ENCODE measurements around the gene RABGGTA.

RABGGTA gene, protein sequence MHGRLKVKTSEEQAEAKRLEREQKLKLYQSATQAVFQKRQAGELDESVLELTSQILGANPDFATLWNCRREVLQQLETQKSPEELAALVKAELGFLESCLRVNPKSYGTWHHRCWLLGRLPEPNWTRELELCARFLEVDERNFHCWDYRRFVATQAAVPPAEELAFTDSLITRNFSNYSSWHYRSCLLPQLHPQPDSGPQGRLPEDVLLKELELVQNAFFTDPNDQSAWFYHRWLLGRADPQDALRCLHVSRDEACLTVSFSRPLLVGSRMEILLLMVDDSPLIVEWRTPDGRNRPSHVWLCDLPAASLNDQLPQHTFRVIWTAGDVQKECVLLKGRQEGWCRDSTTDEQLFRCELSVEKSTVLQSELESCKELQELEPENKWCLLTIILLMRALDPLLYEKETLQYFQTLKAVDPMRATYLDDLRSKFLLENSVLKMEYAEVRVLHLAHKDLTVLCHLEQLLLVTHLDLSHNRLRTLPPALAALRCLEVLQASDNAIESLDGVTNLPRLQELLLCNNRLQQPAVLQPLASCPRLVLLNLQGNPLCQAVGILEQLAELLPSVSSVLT

GRCh38 chr14:24271134-24271833 lies at the start of gene RABGGTA:
TSS of gene RABGGTA (minus strand) at chr14:24271597. CDS start at chr14:24271115, 482 bp downstream.
- DNase-seq, result peak; percentile 89 to 91

DNA sequence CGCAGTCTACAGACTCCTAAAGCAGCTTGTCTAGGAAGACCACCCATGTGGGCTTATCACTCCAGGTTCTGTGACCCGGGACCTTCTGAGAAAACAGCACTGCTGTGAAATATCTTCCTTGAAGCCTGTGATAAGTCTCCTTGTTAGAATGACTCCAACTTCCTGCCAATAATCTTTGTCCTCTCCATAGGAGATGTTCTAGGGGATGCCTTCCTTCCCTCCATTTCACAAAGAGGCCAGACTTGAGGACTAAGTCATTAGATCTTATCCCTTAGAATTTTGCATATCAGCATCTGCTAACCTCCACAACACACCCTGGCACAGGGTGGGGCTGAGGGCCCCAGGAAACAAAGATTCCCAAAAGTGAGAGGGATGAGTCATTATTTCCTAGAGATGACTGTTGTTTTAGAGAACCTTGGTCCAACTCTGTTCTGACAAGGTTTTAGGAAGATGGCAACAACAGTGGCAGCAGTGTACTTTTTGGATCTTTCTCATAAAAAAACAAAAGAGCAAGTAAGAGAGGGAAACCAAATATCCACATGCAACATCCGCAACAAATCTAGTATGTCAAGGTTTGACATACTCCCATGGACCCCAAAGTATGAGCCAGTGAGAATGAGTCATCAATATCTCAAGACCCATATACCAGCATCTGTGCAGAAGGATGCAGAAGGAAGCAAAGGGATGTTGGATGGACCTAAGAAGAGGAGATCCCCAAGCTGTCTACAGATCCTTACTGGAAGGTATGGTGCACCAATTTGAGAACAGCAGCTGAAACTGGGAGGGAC lies 45.9 kb upstream of the RABGGTA start:
- peak in 1 of 2 experiments; percentile 18 for DNase-seq

DNA sequence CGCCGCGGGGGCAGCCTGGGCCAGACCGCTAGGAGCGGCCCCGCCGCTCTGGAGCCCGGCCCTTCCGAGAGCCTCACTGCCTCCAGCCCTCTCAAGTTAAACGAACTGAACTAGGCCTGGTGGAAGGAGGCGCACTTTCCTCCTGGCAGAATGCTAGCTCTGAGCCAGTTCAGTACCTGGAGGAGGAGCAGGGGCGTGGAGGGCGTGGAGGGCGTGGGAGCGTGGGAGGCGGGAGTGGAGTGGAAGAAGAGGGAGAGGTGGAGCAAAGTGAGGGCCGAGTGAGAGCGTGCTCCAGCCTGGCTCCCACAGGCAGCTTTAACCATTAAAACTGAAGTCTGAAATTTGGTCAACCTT lies 45.2 kb upstream of the RABGGTA start:
- no peak for DNase-seq

DNA sequence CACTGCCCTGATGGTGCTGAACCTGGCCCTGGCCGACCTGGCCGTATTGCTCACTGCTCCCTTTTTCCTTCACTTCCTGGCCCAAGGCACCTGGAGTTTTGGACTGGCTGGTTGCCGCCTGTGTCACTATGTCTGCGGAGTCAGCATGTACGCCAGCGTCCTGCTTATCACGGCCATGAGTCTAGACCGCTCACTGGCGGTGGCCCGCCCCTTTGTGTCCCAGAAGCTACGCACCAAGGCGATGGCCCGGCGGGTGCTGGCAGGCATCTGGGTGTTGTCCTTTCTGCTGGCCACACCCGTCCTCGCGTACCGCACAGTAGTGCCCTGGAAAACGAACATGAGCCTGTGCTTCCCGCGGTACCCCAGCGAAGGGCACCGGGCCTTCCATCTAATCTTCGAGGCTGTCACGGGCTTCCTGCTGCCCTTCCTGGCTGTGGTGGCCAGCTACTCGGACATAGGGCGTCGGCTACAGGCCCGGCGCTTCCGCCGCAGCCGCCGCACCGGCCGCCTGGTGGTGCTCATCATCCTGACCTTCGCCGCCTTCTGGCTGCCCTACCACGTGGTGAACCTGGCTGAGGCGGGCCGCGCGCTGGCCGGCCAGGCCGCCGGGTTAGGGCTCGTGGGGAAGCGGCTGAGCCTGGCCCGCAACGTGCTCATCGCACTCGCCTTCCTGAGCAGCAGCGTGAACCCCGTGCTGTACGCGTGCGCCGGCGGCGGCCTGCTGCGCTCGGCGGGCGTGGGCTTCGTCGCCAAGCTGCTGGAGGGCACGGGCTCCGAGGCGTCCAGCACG lies 44.6 kb upstream of the RABGGTA start:
- DNase-seq, result no peak

GRCh38 chr14:24315243-24315806 lies 43.9 kb upstream of the RABGGTA start:
- no peak for DNase-seq

- DNase-seq, result no peak
These were observed 43.2 kb upstream of the RABGGTA start for GRCh38 chr14:24314377-24315193.

DNA sequence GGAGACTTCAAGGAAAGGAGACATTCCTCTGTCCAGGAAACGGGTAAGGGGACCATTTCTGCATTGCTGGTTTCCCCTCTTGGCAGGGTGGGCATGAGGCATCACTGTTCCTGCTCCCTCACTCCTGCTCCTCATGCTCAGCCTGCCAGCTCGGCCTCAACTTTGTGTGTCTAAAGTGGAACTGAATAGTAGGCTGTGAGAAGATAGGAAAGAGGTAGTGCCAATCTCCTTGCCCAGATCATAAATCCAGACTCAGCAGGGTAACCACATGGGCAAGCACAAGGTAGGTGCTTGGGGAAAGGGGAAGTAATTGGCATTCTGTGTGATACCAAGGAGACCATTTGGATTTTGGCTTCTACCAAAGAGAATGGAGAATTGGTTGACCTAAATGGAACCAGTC lies 42.5 kb upstream of the RABGGTA start:
- no peak for DNase-seq

DNA sequence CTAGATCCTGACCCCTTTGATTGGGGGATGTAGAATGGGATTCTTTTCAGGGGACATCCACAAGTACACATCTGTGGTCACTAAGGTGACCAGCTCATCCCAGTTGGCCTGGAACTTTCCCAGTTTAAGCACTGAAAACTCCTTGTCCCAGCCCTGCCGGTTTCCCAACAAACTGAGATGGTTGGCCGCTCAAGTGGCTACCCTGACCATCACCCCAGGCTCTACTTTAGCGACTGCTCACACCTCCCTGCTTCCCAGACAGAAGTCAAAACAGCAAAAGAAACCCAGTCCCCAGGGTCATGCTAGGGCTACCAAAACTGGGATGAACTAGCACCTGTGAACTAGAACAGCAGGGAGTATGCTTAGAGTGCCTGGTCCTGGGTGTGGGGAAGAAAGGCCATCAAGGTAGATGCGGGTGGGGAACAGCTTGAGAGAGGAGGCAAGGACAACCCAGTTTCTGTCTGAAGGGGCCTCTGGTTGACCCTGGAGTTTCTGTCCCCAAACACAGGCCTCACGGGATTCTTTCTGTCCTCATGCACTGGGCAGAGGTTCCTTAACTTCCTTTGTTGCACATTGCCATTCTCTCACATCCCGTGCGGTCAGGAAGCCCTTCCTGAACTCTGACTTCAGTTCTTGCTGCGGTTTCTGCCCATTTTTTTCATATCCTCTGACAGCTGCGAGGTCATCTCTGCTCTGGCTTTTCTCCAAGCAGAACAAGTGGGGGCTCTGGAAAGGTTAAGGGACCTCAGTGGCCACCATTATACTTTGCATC lies 41.5 kb upstream of the RABGGTA start:
- peak; percentile 46 to 48 for DNase-seq

- no peak for DNase-seq
These were observed 40.6 kb upstream of the RABGGTA start for GRCh38 chr14:24311837-24312615.

- peak; percentile 72 to 80 for DNase-seq
These were observed 39.5 kb upstream of the RABGGTA start, which contains the start of gene LTB4R for GRCh38 chr14:24310646-24311604. TSS of gene LTB4R (plus strand) at chr14:24311502. CDS start at chr14:24315652, 4,150 bp downstream.

- no peak for DNase-seq
These were observed 38.9 kb upstream of the RABGGTA start for GRCh38 chr14:24310265-24310645.

DNA sequence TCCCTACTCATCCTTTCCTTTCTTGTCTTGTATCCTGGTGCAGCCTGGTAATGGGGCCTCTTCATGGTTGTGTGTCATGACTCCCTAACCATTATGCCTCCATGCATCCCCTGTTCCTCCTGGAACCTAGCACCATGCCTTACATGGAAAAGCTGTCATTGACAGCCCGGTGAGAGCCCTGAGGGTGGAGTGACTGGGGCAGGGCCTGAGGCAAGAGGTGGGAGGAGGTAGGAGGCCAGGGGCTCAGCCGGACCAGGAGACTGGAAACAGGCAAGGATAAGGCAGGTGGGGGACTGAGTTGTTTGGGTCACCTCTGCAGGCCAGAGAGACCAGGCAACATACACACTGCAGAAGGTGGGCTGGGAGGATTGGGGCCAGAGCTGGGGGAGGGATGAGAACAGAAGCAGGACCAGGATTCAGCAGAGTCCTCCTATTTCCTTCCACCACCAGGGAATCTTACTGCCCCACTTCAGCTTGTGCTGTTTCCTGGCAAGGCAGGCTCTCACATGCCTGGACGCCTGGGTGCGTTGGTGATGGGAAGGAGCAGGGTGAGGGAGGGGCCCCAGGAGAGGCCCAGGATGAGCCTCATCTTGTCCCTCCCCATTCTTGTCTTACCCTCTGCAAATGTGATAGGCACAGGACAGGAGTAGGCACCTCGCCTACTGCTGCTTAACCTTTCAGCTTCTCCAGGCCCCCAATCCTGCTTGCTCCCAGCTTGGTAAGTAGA lies 38.3 kb upstream of the RABGGTA start, which contains the start of gene LTB4R2:
TSS of gene LTB4R2 (plus strand) at position 603 of the 727 bp plus-strand sequence. CDS start 525 bp downstream, outside the sequence.
- no peak for DNase-seq

DNA sequence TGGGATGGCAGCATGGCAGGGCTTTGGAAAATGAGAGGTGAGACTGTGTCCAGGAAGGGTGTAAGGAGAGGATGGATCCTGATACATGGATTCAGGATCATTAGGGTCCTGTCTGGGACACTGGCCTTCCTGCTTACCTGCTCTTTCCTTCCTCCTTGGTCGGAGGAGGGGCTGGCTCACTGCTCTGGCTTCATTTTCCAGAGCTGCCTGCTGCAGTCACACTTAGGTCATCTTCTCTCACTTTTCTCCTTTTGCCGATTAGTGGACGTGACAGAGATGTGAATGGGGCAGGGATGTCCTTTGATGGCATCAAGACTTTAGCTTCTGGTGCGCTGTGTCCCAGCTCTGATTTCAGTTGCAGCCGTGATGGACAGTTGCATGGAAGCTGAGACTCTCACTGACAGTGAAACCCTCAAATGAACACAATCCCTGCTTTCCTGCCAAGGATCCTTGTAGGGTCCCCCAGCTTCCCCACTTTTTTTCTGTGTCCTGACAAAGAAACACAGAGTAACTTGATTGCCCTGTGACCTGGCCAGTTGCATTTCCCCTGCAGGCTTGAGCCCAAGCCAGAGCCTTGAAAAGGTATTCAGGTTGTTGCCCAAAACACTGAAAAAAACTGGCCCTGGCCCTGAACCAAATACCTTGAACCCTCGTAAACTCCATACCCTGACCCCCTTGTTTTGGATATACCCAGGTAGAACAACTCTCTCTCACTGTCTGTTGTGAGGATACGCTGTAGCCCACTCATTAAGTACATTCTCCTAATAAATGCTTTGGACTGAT lies 37.1 kb upstream of the RABGGTA start:
- DNase-seq, result no peak

GRCh38 chr14:24307575-24308341 lies 36.4 kb upstream of the RABGGTA start, which contains the start of gene CIDEB:
TSS of gene CIDEB (minus strand) at chr14:24307977. CDS start at chr14:24307858, 119 bp downstream.
- peak; percentile 72 to 74 for DNase-seq

DNA sequence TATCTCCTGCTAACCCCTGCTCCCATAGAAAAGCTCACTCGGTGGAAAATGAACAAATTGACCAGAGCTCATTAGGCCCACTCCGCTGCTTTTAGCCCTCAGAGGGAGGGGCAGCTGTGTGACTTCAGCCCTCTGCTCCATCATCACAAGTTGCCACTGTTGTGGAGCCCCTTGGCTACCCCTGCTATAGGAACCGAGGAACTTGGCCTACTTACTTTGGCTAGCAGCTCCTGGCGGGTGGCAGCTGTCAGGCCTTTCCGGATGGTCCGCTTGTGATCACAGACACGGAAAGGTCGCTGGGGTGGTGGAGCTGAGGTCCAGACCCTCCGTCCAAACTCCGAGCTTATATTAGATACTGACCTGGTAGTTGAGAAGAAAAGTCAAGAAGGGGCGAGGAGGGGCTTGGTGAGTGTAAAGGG lies 35.8 kb upstream of the RABGGTA start:
- DNase-seq, result no peak
